T-helper 1 cell treated with Interleukin-12 subunit alpha and Interleukin-12 subunit beta and Interleukin-4 antibody, amounts not matched to agents 30 ng/mL and 1 ng/mL, for 36 hours (primary cell): ENCODE results near the gene ZNF619. TPM values are rescaled to one million over a fixed set of nuclear protein-coding genes. Genes with fewer than 3 reads are reported as not detected.
"Not testable (repeated sequence)": the region's sequence is repeated elsewhere in the genome, so short reads cannot be mapped to it uniquely, and the experiment has no call there.

Source experiments
- intact Hi-C: fragments of 100-400 bp; cut with micrococcal nuclease; formaldehyde crosslinking; loops from one replicate; pipeline ENCODE4 v1.15.1; 2024
- total RNA-seq: library from RNA; stranded (reverse); gene quantifications from 2 replicates; pipeline ENCODE4 v1.2.3, GENCODE V29; 2022

The ZNF619 gene
- 8.4 and 8.9 TPM in 2 replicates for total RNA-seq

GRCh38 chr3:40476478-40477470, at the start of gene ZNF619:
Gene ZNF619, plus strand, starts transcription at chr3:40477122. Its CDS starts 858 bp downstream, at chr3:40477980.
- intact Hi-C loops: loop anchor here (1.0 kb wide), 6 partner anchors 12 to 167 kb away; partner anchors contain the start of genes EIF1B, RPL14, ZNF620 and ZNF621

GRCh38 chr3:40432793-40433192, 44.1 kb upstream of the ZNF619 start:
- intact Hi-C loops: no loop called here

GRCh38 chr3:40437889-40438288, 39.0 kb upstream of the ZNF619 start:
- intact Hi-C loops: no loop called here

- intact Hi-C loops: no loop called here
Measured at GRCh38 chr3:40445062-40445461, 31.9 kb upstream of the ZNF619 start.

GRCh38 chr3:40445880-40446279, 31.0 kb upstream of the ZNF619 start:
- intact Hi-C loops: no loop called here

- intact Hi-C loops: loop anchor here (5.0 to 10.0 kb wide), 2 partner anchors 256 to 1398 kb away; partner anchors contain the start of genes SCN11A and WDR48
Measured at GRCh38 chr3:40450438-40450837, 26.5 kb upstream of the ZNF619 start.

- intact Hi-C loops: loop anchor here (5.0 to 10.0 kb wide), 2 partner anchors 257 to 1399 kb away; partner anchors contain the start of genes SCN11A and WDR48
Measured at GRCh38 chr3:40451551-40451950, 25.4 kb upstream of the ZNF619 start.

GRCh38 chr3:40452057-40452456, 24.9 kb upstream of the ZNF619 start:
- intact Hi-C loops: loop anchor here (1.0 to 10.0 kb wide), 5 partner anchors 65 to 1561 kb away; partner anchors contain the start of genes ENTPD3, SCN11A and WDR48

GRCh38 chr3:40452562-40452875, 24.4 kb upstream of the ZNF619 start:
- intact Hi-C loops: loop anchor here (1.0 to 10.0 kb wide), 5 partner anchors 65 to 1560 kb away; partner anchors contain the start of genes ENTPD3, SCN11A and WDR48

- intact Hi-C loops: loop anchor here (1.0 to 10.0 kb wide), 12 partner anchors 24 to 1560 kb away; partner anchors contain the start of genes CTNNB1, EIF1B, ENTPD3 and RPSA
Measured at GRCh38 chr3:40452876-40453730, 23.8 kb upstream of the ZNF619 start.

GRCh38 chr3:40453933-40454332, 23.0 kb upstream of the ZNF619 start:
- intact Hi-C loops: loop anchor here (1.0 to 10.0 kb wide), 10 partner anchors 23 to 1559 kb away; partner anchors contain the start of genes CTNNB1, EIF1B, RPSA and SCN11A

GRCh38 chr3:40455328-40455727, 21.6 kb upstream of the ZNF619 start:
- intact Hi-C loops: loop anchor here (10.0 kb wide), 1 partner anchor 261 kb away; no protein-coding TSS in a partner anchor

- intact Hi-C loops: loop anchor here (10.0 kb wide), 1 partner anchor 262 kb away; no protein-coding TSS in a partner anchor
Measured at GRCh38 chr3:40456279-40456939, 20.5 kb upstream of the ZNF619 start.

- intact Hi-C loops: loop anchor here (1.0 to 10.0 kb wide), 8 partner anchors 20 to 1505 kb away; partner anchors contain the start of genes CTNNB1, EIF1B, ULK4 and ZNF619
Measured at GRCh38 chr3:40456940-40457823, 19.7 kb upstream of the ZNF619 start, which contains the start of gene RPL14. Gene RPL14, plus strand, starts transcription at chr3:40457339. Its CDS starts 133 bp downstream, at chr3:40457472.

- intact Hi-C loops: loop anchor here (10.0 kb wide), 1 partner anchor 264 kb away; no protein-coding TSS in a partner anchor
Measured at GRCh38 chr3:40458473-40458872, 18.4 kb upstream of the ZNF619 start.

- intact Hi-C loops: not testable (repeated sequence)
Measured at GRCh38 chr3:40460481-40460880, 16.4 kb upstream of the ZNF619 start.

GRCh38 chr3:40461161-40461560, 15.8 kb upstream of the ZNF619 start:
- intact Hi-C loops: no loop called here

- intact Hi-C loops: not testable (repeated sequence)
Measured at GRCh38 chr3:40462838-40463237, 14.1 kb upstream of the ZNF619 start.

- intact Hi-C loops: no loop called here
Measured at GRCh38 chr3:40463579-40463978, 13.3 kb upstream of the ZNF619 start.
